Measurements from ENCODE around the gene ESF1. TPM values are rescaled to one million over a fixed set of nuclear protein-coding genes. Genes with fewer than 3 reads are reported as not detected.

ESF1 gene
- total and polyA plus RNA-seq, 2 experiments from 2014 or later = 20.5 to 71.7 TPM

GRCh38 chr20:13825465-13825864 lies 40.7 kb upstream of the ESF1 start (continued):
- TF ChIP-seq ZNF462 (CRISPR knock-in tag; IDR thresholded peaks at IDR 0.05) = no peak
- no peak for TF ChIP-seq POLR2AphosphoS5 (IDR thresholded peaks at IDR 0.05; ENCODE audit: low read depth)
- TF ChIP-seq ZNF331 (CRISPR knock-in tag; IDR thresholded peaks at IDR 0.05; ENCODE audit: low read depth) = no peak
- TF ChIP-seq CTCF (conservative IDR thresholded peaks at IDR 0.05; ENCODE audit: low read depth in 2 of 2) = no peak
- TF ChIP-seq ETS1 (IDR thresholded peaks at IDR 0.05) = no peak

- Histone ChIP-seq H3K79me2 (replicated peaks; ENCODE audit: insufficient read depth) (no peaks in the 10 kb centered on the region), H4K20me1 (replicated peaks; ENCODE audit: insufficient read depth) (no peaks in the 10 kb centered on the region), H3K4me2 (no peak overlapping the region), H3K4me1 (ENCODE audit: insufficient read depth) (no peaks in the 10 kb centered on the region), H3K36me3 (ENCODE audit: insufficient read depth) (no peaks in the 10 kb centered on the region), H3K27ac (ENCODE audit: low read depth) (no peak overlapping the region), H3K27me3 (ENCODE audit: insufficient read depth) (no peaks in the 10 kb centered on the region), H2AFZ (no peak overlapping the region), H3K4me3 (no peak overlapping the region), H3K9me2 (ENCODE audit: insufficient read depth) (no peaks in the 10 kb centered on the region), H3F3A (replicated peaks; ENCODE audit: low read depth) (no peaks in the 10 kb centered on the region)
- Mint-ChIP-seq H3K27me3 (ENCODE audit: insufficient read depth, low read depth, poor library complexity) (no peaks in the 10 kb centered on the region), H3K36me3 (ENCODE audit: low read depth) (no peaks in the 10 kb centered on the region; the same call in 2 of the 3 replicates), H3K27ac (no peak overlapping the region), H3K4me3 (no peak overlapping the region), H3K4me1 (peaks cover 6% of the 10 kb centered on the region), H3K9me3 (no peaks in the 10 kb centered on the region)
- ATAC-seq = no peak
- DNase-seq (ENCODE audit: low spot score) = no peak
- TF ChIP-seq EZH2 (IDR thresholded peaks at IDR 0.05; ENCODE audit: low read depth, unreplicated experiment) (no peak), STAT1 (IDR thresholded peaks at IDR 0.05; ENCODE audit: unreplicated experiment) (no peak), JUNB (IDR thresholded peaks at IDR 0.05; ENCODE audit: unreplicated experiment) (no peak), ZNF114 (CRISPR knock-in tag; IDR thresholded peaks at IDR 0.05) (no peak)
Measured at GRCh38 chr20:13824459-13824858, 39.7 kb upstream of the ESF1 start.
